Effector CD8-positive, alpha-beta T cell (primary cell): ENCODE measurements around the gene RPL13.

Experiments used
- DNase-seq: peaks from one replicate; lab custom pipeline; 2025; lab: John Stamatoyannopoulos, UW
- total RNA-seq, 4 experiments: gene quantifications; one replicate each; lab custom pipeline; 2026; lab: John Stamatoyannopoulos, UW

The RPL13 gene
- 1,292 to 2,345 (median 1,994) reads per million in 4 experiments for total RNA-seq

DNA sequence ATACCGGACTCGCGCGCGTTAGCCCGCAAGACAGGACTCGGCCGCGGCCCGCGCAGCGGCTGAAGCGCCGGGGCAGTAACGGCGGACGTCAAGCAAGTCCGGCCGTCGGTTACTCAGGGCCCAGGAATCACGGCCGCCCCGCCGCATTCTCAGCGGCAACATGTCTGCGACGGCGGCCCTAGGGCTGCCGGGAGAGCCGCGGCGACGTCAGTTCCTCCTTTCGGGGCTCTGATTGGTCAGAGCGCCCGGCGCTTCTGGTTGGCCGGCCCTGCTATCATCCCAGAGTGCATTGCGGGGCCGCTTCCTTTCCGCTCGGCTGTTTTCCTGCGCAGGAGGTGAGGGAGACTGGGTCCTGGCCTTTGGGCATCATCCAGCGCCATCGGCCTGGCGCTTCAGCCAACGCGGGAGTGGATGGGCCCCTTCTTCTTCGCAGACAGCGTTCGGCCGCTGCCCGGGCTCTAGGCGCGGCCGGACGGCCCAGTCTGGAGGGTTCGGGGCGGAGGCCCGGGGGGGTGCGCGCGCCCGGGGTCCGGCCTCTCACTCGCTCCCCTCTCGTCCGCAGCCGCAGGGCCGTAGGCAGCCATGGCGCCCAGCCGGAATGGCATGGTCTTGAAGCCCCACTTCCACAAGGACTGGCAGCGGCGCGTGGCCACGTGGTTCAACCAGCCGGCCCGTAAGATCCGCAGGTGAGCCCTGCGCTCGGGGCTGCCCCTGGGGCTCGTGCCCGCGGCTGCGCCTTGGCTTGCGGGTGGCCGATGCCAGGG, at the start of gene RPL13:
TSS of gene RPL13 (plus strand) at position 305 of the 764 bp plus-strand sequence. CDS start at position 583, 278 bp downstream.
- peak; percentile 89 for DNase-seq

DNA sequence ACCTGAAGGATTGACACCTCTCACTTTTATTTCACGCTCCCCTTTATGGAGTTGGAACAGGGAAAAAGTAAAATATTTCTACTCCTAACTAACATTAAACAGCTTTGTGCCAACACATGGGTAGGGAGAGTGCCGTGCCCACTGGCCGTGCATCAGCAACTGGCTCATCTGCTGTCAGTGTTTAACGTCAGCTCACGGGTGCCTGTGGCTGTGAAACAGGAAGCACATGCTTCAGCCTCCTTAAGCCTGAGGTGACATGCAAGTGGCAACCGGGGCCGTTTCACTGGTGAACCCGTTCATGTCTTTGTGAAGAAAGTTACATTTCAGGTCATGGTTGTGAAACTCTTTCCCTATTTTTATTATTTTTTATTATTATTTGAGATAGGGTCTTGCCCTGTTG, 49.1 kb upstream of the RPL13 start:
- DNase-seq = no peak

DNA sequence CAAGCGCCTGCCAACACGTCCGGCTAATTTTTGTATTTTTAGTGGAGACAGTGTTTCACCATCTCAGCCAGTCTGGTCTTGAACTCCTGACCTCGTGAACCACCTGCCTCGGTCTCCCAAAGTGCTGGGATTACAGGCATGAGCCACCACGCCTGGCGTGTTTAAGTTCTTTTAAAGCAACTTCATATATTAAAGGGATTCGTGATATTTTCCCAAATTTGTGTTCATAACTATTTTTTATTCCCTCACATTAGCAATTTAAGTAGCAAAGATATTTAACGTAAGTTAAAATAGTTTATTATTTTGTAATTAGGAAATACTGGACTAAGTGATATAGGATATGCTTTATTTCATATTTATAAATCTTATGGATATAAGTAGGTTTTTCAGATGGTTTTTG, 48.0 kb upstream of the RPL13 start:
- DNase-seq = no peak

DNA sequence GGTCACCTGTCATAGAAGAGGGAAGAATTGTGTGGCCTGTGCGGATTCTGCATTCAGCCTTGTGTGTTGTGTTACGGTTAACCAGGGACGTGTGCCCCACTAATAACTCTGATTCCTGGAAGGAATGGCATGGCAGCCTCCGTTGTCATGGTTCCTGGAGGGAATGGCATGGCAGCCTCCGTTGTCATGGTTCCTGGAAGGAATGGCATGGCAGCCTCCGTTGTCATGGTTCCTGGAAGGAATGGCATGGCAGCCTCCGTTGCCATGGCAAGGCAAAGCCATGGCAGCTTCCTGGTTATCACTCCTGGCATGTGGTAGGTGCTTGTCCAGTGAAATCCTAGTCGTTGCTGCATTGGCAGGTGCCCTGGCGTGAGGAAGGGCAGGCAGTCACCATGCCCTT, 43.4 kb upstream of the RPL13 start:
- DNase-seq = no peak

DNA sequence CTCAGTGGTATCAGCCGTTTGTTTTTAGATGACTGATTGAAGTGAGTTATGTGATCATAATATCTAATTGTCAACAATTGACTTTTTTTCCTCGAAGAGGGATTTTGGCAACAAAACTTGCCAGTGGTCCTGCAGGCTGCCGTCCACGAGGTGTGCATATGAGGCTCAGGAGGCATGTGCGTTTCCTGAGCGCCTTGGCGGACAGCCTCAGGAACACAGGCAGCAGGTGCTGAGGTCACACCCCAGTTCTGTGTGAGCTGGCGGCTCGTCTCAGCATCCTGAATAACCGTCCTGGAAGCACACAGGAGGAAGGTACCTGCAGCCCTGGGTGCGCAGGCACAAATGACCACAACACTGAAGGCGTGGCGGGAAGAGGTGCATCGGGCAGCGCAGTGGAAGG, 40.6 kb upstream of the RPL13 start:
- no peak for DNase-seq

DNA sequence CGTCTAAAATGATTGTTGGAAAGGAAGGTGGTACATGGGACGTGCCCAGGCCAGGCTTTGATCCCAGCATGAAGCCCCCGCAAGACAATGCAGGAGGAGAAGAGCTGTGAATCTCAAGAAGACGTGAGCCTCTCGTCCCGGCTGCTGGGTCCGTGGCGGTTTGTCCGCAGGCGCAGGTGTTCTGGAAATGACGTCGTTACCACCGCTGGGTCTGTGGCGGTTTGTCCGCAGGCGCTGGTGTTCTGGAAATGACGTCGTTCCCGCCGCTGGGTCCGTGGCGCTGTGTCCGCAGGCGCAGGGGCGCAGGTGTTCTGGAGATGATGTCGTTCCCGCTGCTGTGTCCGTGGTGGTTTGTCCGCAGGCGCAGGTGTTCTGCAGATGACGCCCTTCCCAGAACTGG, 38.2 kb upstream of the RPL13 start:
- DNase-seq = no peak

DNA sequence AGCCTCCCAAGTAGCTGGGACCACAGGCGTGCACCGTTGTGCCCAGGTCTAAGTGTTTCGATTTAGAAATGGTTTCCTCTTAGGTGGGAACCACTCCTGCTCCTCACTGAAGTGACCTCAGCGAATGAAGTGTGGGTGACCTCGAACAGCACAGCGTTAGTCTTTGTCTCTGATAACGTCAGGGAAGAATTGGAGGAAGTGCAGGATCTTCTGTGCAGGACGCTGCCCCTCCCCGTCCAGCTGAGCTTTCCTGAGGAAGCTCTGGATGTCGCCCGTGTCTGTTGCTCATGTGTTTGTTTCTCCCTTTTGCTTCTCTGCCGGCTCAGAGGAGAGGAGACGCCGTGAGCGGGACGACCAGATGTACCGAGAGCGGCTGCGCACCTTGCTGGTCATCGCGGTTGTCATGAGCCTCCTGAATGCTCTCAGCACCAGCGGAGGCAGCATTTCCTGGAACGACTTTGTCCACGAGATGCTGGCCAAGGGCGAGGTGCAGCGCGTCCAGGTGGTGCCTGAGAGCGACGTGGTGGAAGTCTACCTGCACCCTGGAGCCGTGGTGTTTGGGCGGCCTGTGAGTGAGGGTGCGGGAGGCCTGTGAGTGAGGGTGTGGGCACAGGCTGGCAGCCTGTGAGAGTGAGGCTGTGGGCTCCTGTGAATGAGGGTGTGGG, 36.7 kb upstream of the RPL13 start:
- no peak for DNase-seq

DNA sequence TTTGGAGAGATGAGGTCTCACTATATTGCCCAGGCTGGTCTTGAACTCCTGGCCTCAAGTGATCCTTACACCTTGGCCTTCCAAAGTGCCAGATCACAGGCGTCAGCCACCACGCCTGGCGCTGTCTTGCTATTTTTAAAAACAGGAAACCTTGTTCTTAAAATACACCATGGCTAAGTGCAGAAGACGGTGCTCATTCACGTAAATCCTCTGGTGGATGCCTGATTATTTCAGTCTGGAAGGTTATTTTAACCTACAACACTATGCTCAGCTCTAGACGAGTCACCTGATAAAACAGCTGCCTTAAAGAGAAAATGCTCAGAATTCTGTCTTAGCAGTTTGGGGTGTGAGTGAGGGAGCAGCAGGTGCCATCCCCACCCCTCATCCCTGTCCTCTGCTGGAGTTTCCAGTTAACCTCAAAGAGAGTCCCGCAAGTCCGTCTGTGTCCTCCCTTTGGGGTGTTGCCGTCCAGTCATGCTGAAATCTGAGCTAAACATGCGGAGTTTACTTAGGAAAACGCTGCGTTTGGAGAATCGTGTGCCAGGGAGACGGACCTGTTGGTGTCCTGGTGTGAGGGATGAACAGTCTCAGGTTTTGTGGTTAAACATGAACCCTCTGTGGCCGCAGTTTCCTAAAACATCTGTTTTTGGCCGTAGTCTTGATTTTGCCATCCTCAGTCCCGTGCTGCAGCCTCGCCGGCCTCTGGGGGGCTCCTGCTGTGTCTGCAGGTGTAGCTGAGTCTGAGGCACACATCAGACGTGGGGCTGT, 35.2 kb upstream of the RPL13 start:
- DNase-seq = no peak

DNA sequence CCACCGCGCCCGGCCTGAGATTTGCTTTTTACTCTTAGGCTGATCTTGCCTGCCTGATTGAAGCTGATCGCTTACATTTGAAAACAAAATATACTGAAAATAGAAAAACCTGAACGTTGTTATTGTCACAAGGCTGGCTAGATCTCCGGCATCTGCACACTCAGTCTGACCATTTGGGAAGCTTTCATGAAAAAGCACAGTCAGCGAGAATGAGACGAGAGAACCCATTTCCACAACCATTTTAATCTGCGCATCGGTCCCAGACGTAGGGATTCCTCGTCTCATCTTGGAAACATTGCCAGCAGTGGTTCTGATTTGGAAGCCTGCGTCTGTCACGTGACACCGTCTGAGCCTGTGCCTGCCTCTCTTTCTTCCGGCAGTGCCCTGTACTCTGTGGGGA, 31.4 kb upstream of the RPL13 start:
- DNase-seq = no peak

DNA sequence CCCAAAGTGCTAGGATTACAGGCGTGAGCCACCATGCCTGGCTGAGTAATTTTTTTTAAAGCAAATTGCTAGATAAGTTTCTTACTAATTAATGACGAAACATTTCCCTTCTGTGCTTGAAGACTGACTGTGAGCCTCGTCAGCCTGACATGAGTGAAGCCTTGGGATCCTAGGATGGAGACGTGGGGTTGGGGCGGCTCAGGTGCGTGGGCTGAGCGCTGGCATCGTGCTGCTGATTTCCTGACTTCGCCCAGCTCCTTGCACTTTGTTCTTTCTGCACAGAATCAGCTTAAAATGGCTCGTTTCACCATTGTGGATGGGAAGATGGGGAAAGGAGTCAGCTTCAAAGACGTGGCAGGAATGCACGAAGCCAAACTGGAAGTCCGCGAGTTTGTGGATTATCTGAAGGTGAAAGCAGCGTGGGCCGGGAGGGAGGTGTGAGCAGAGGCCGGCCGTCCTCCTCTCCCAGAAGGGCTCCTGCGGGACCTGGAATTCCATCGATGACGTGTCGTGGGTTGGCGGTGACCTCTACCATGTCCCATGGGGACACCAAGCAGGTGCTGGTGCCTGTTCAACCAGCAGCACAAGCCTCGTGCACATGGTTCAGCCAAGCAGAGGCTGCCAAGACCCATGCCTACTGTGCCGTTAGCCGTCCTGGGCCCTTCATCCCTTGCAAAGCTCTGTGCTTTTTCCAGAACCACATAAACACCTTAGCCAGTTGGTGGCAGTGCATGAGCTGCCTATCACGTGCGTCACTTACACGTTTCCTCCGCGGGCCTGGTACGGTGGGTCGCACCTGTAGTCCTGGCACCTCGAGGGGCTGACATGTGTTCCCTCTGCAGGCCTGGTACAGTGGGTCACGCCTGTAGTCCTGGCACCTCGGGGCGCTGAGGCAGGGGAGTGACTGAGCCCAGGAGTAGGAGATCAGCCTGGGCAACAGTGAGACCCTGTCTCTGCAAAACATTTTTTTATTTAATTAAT, 29.8 kb upstream of the RPL13 start:
- no peak for DNase-seq

DNA sequence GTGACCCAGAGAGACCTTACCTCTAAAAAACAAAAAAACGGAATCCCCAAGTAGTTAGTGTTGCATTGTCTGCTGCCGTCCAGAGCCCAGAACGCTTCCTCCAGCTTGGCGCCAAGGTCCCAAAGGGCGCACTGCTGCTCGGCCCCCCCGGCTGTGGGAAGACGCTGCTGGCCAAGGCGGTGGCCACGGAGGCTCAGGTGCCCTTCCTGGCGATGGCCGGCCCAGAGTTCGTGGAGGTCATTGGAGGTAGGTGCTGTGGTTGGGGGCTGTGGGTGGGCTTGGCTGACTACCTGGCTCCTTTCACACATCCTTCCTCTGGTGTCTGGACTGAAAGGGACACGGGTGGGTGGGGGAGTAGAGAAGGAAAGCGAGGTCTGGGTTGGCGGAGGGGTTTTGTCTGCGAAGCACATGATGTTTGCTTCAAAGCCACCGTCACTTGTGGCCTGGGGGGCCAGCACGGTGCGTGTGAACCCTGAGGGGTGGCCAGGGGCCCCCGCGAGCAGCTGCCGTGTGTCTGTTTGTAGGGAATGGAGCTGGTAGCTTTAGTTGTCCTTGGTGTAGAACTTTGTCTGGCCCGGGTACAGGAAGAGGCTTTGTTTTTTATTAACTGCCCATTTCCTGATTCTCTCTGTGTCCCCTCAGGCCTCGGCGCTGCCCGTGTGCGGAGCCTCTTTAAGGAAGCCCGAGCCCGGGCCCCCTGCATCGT, 28.5 kb upstream of the RPL13 start:
- DNase-seq = no peak

DNA sequence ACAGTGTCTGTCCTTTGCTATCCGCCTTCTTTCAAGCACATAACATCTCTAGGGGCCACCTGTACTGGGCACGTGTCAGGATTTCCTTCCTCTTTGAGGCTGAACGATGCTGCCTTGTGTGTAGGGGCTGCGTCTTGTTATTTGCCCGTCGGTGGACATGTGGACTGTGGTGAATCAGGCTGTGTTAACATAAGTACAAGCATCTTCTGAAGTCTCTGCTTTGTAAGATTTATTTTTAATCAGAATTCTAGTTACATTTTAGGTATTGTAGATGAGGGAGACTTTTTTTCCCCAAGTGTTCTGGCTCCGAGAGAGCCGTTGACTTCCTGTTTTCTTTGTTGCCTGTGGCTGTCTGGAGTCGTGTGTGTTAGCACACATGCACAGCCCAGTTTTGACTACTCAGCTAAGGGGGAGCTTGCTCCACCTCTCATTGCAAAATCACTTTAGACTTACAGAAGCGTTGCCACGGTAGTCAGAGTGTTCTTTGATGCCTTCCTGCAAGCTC, 26.2 kb upstream of the RPL13 start:
- DNase-seq = peak; percentile 12

DNA sequence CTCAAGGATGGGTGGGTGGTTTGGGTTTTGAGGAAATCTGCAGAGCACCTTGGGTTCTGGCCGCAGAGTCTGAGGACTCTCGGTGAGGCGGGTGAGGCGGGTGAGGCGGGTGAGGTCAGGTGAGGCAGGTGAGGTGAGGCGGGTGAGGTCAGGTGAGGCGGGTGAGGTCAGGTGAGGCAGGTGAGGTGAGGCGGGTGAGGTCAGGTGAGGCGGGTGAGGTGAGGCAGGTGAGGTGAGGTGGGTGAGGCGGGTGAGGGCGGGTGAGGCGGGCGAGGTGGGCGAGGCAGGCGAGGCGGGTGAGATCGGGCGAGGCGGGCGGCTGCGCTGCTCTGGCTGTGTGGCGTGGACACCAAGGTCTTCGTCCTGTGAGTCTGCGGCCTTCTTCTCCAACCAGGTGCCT, 24.1 kb upstream of the RPL13 start:
- no peak for DNase-seq

DNA sequence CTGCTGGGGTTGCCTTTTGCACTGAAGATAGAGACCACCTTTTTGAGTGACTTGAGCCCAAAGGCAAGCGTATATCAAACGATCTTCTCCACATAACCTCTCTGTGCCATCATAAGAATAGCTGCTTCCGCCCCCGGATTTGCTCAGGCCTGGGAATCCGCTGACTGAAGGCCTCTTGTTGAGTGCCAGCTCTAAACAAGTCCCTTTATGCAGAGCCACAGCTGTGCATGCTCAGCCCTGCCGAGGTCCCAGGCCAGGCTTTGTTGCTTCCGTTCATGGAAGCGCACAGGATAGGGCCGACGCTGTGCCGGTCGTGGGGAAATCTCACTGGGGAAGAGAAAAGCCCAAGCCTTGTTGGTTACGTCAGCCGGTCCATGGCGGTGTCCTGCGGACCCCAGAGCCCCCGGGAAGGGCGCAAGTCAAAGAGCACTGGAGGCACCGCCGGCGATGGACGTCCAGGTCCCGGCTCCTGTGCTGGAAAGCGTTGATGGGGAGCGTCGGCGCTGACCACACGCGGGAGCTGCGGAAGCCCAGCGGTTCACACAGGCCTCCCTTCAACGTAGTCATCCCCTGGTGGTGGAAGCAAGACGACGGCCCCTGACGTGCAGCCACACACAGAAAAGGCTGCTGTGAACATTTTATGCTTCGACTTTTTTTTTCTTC, 23.5 kb upstream of the RPL13 start:
- DNase-seq = no peak

DNA sequence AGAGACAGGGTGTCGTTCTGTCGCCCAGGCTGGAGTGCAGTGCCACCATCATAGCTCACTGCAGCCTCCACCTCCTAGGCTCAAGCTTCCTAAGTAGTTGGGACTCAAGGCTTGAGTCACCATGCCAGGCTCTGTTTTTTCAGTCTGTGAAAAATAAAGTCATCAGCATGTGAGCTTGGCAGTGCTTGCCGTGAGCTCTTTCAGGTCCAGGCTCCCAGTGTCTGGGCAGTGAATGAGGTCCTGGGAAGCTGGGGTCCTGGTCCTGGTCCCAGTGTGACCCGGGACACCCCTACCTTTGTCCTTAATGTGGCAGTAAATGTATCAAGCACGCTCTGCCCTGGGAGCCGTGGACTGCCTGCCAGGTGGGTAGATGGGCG, 22.9 kb upstream of the RPL13 start:
- no peak for DNase-seq

DNA sequence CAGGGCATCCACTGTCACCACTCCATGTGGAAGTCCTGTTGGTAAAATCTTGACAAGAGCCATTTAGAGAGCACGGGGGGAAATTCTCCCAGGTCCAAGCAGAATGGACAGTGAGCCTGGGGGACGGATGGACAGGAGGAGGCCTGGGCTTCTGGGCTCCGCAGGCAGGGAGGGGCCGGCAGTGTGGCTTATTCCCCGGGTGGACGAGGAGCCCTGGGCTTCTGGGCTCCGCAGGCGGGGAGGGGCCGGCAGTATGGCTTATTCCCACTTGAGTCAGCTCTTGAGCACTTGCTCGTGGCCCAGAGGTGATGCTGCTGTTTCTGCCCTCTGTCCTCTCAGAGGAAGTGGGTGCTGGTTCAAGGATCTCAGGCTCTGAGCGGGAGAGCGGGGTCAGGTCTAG, 22.2 kb upstream of the RPL13 start:
- DNase-seq = no peak

DNA sequence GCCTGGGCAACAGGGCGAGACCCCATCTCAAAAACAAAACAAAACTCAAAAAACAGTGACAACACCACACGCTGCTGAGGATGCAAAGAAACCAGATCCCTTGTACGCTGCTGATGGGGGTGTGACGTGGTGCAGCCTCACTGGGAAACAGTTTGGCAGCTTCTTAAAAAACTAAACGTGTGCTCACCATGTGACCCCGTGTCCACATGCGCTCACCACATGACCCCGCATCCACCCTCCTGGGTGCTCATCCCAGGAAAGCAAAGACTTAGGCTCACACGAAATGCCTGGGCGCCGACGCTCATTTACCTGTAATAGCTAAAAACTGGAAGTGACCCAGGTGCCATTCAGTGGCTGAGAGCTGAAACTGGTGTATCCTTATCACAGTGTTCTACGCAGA, 19.9 kb upstream of the RPL13 start:
- DNase-seq = no peak

DNA sequence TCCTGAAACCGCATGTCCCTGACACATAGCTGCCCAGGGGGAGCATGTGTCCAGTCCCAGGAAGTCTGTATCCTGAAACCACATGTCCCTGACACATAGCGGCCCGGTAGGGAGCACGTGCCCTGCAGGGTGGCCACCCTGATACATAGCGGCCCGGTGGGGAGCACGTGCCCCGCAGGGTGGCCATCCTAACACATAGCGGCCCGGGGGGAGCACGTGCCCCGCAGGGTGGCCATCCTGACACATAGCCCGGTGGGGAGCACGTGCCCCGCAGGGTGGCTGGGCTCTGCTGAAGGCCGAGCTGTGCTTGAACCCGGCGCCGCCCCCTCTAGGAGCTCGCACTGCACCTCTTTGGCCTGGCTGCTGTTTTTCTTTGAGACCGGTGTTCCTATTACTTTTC, 18.7 kb upstream of the RPL13 start:
- DNase-seq = no peak

DNA sequence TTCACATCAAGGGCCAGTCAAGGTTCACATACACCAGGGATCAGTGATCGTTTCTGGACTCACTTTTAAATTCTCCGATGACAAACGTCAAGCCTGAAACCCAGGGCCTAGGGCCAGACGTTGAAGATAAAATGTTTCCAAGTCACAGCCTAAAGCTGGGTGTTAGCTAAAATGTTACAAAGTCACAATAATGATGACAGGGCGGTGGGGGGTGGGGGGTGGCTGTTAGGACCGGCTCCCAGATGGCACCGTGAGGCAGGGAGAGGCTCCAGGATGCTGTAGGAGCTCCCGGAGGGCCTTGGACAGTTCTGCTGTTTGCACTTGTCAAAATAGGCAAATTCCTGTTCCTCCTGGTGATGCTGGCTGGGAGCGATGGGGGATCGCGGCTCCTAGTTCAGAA, 16.4 kb upstream of the RPL13 start:
- DNase-seq = no peak

DNA sequence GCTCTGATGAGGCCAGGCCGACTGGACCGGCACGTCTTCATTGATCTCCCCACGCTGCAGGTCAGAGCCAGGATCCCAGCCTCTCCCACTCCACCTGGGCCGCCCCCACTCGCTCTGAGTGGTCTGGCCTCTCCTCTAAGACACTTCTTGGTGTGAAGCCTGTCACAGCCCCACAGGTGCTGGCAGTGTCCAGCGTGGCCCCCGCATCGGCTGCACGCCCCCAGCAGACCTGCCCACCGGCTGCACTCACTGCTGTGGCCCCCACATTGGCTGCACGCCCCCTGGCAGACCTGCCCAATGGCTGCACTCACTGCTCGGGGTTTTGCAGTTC, 15.8 kb upstream of the RPL13 start:
- DNase-seq = no peak
